PC-9 (cell line): Measurements from ENCODE around the gene CEACAM20. TPM values are rescaled to one million over a fixed set of nuclear protein-coding genes. Genes with fewer than 3 reads are reported as not detected.
"Not testable (repeated sequence)": the region's sequence is repeated elsewhere in the genome, so short reads cannot be mapped to it uniquely, and the experiment has no call there.

Source experiments
- BruUV-seq: library from RNA; stranded (reverse); fragments of 400-500 nt; replicated peaks from 2 replicates; lab custom pipeline; 2021; lab: Mats Ljungman, UMichigan
- CTCF ChIA-PET: fragments of 300-600 bp; sonication (Branson Sonifier 250); formaldehyde crosslinking; loops from one replicate; lab custom pipeline; 2022; ENCODE audit warnings: antibody characterized with exemption; lab: Charles Lee
- POLR2A ChIA-PET: fragments of 300-600 bp; sonication (Branson Sonifier 250); formaldehyde crosslinking; loops from one replicate; lab custom pipeline; 2022; ENCODE audit warnings: antibody characterized with exemption; ENCODE audit not compliant: unreplicated experiment; lab: Charles Lee
- DNase-seq, 2 experiments: peaks; one replicate each; pipeline versions ENCODE4 v3.0.0 to v3.0.0-alpha.2; 2015 to 2022; ENCODE audit warnings: mixed read lengths in 1 of 2
- H2AFZ ChIP-seq: fragments of 200-600 bp; sonication (generic); 2 replicates; pipeline ENCODE4 v1.8.1; 2017; ENCODE audit warnings: antibody characterized with exemption
- H3F3A ChIP-seq: fragments of 200-600 bp; sonication (generic); 2 replicates; pipeline ENCODE4 v1.8.1; 2017; ENCODE audit warnings: antibody characterized with exemption, mild to moderate bottlenecking, low read depth; ENCODE audit not compliant: insufficient read depth
- H3K27ac ChIP-seq: fragments of 200-600 bp; sonication (generic); 2 replicates; pipeline ENCODE4 v1.6.1; 2016; ENCODE audit warnings: mixed run types
- H3K27me3 ChIP-seq: fragments of 200-600 bp; sonication (generic); 2 replicates; pipeline ENCODE4 v1.6.1; 2016; ENCODE audit warnings: low read depth, mixed run types; ENCODE audit not compliant: insufficient read depth
- H3K36me3 ChIP-seq: fragments of 200-600 bp; sonication (generic); 2 replicates; pipeline ENCODE4 v1.6.1; 2016; ENCODE audit warnings: low read depth, mixed run types
- H3K4me1 ChIP-seq: fragments of 200-600 bp; sonication (generic); replicated peaks from 2 replicates; pipeline ENCODE4 v1.6.1; 2016; ENCODE audit warnings: mixed run types; ENCODE audit not compliant: insufficient read depth
- H3K4me2 ChIP-seq: fragments of 200-600 bp; sonication (generic); 2 replicates; pipeline ENCODE4 v1.6.1; 2017; ENCODE audit warnings: mixed run types
- H3K4me3 ChIP-seq: fragments of 200-600 bp; sonication (generic); 2 replicates; pipeline ENCODE4 v1.6.1; 2016; ENCODE audit warnings: mixed run types
- H3K79me2 ChIP-seq: fragments of 200-600 bp; sonication (generic); 2 replicates; pipeline ENCODE4 v1.6.1; 2017; ENCODE audit warnings: low read depth, mixed run types
- H3K9me2 ChIP-seq: fragments of 200-600 bp; sonication (generic); 2 replicates; pipeline ENCODE4 v1.8.1; 2017; ENCODE audit warnings: mild to moderate bottlenecking; ENCODE audit not compliant: insufficient read depth
- H3K9me3 ChIP-seq: fragments of 200-600 bp; sonication (generic); 2 replicates; pipeline ENCODE4 v1.8.1; 2016; ENCODE audit warnings: low read depth; ENCODE audit not compliant: insufficient read depth
- H4K20me1 ChIP-seq: fragments of 200-600 bp; sonication (generic); 2 replicates; pipeline ENCODE4 v1.8.1; 2017; ENCODE audit not compliant: insufficient read depth
- CTCF ChIP-seq: fragments of 200-600 bp; sonication (generic); conservative IDR thresholded peaks from 2 replicates; pipeline ENCODE4 v1.6.1; 2017; ENCODE audit warnings: mixed run types, antibody characterized with exemption, mild to moderate bottlenecking, moderate library complexity
- EZH2 ChIP-seq: fragments of 200-600 bp; sonication (generic); IDR thresholded peaks from 2 replicates; pipeline ENCODE4 v1.8.0; 2017; ENCODE audit warnings: antibody characterized with exemption, low read depth
- intact Hi-C: fragments of 100-400 bp; cut with micrococcal nuclease; formaldehyde crosslinking; loops from one replicate; pipeline ENCODE4 v1.10.0; 2022; ENCODE audit not compliant: unreplicated experiment
- total RNA-seq: library from RNA; stranded (reverse); gene quantifications from 2 replicates; pipeline ENCODE4 v1.2.3, GENCODE V29; 2021

CEACAM20 gene
- total RNA-seq, 1 experiment from 2014 or later, result not detected

DNA sequence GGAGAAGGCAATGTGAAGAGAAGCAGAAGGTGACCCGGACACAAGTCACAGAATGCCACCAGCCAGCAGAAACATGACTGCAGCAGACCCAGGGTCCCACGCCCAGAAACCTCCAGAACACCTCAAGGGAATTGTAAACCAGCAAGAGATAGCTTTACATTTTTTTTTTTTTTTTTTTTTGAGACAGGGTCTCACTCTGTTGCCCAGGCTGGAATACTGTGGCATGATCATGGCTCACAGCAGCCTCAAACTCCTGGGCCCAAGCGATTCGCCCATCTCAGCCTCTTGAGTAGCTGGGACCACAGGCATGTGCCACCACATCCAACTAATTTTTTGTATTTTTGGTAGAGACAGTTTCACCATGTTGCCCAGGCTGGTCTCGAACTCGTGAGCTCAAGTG, 10.5 kb upstream of the CEACAM20 start:
- H4K20me1 ChIP-seq, result no peaks in the 10 kb centered on the region
- CTCF ChIA-PET, result interaction anchor here (0.6 to 0.8 kb wide), 2 partner anchors 10 to 774 kb away, joined by 4 read pairs; partner anchors contain the start of gene CEACAM20
- no peaks in the 10 kb centered on the region for H3K79me2 ChIP-seq
- no peak overlapping the region for H2AFZ ChIP-seq
- H3K9me3 ChIP-seq, result no peaks in the 10 kb centered on the region
- intact Hi-C loops, result no loop called here
- POLR2A ChIA-PET, result interaction anchor here (0.5 kb wide), 1 partner anchor 301 kb away, joined by 6 read pairs; no protein-coding TSS in a partner anchor
- H3K4me3 ChIP-seq, result no peak overlapping the region
- no peaks in the 10 kb centered on the region for H3K36me3 ChIP-seq
- H3K9me2 ChIP-seq, result peaks cover 5% of the 10 kb centered on the region; the same call in 1 of the 2 replicates
- H3K27ac ChIP-seq, result no peak overlapping the region
- BruUV-seq, result no TSS peak
- no peaks in the 10 kb centered on the region for H3K4me1 ChIP-seq
- no peaks in the 10 kb centered on the region for H3F3A ChIP-seq
- no peak for DNase-seq
- no peak overlapping the region for H3K4me2 ChIP-seq
- H3K27me3 ChIP-seq, result peaks cover 27% of the 10 kb centered on the region; the same call in 1 of the 2 replicates
- TF ChIP-seq CTCF (no peak), EZH2 (no peak)

- no peaks in the 10 kb centered on the region for H3K4me1 ChIP-seq
- POLR2A ChIA-PET, result no interaction called here
- H3F3A ChIP-seq, result no peaks in the 10 kb centered on the region
- no peak for DNase-seq
- no peaks in the 10 kb centered on the region for H4K20me1 ChIP-seq
- BruUV-seq, result no TSS peak
- H3K4me3 ChIP-seq, result no peak overlapping the region
- H3K9me2 ChIP-seq, result peaks cover 4% of the 10 kb centered on the region; the same call in 1 of the 2 replicates
- peaks cover 24% of the 10 kb centered on the region; the same call in 1 of the 2 replicates for H3K27me3 ChIP-seq
- intact Hi-C loops, result no loop called here
- CTCF ChIA-PET, result interaction anchor here (0.8 kb wide), 1 partner anchor 9 kb away, joined by 4 read pairs; the partner anchor contains the start of gene CEACAM20
- no peak overlapping the region for H3K27ac ChIP-seq
- no peaks in the 10 kb centered on the region for H3K79me2 ChIP-seq
- H3K9me3 ChIP-seq, result no peaks in the 10 kb centered on the region
- no peak for TF ChIP-seq EZH2
- no peak for TF ChIP-seq CTCF
- no peaks in the 10 kb centered on the region for H3K36me3 ChIP-seq
- H2AFZ ChIP-seq, result no peak overlapping the region
- H3K4me2 ChIP-seq, result no peak overlapping the region
These were observed 9.9 kb upstream of the CEACAM20 start for GRCh38 chr19:44539236-44539826.

- H4K20me1 ChIP-seq, H3K27ac ChIP-seq, H3K4me3 ChIP-seq, H2AFZ ChIP-seq, CTCF ChIA-PET, intact Hi-C loops, POLR2A ChIA-PET, H3K4me2 ChIP-seq, H3K9me3 ChIP-seq, H3K9me2 ChIP-seq, H3K36me3 ChIP-seq, H3K79me2 ChIP-seq, BruUV-seq, DNase-seq, H3F3A ChIP-seq, H3K4me1 ChIP-seq: not testable (repeated sequence)
- H3K27me3 ChIP-seq, result peaks cover 23% of the 10 kb centered on the region; the same call in 1 of the 2 replicates
These were observed 5.9 kb upstream of the CEACAM20 start for GRCh38 chr19:44535361-44535760.
